HS-27A (cell line): Measurements from ENCODE around the gene COPS4.
A peak's percentile ranks its signal among the peaks of the same experiment; 100 is the strongest.
"Not testable (repeated sequence)": the region's sequence is repeated elsewhere in the genome, so short reads cannot be mapped to it uniquely, and the experiment has no call there.

Experiments
- DNase-seq: peaks from one replicate; pipeline ENCODE4 v3.0.0-alpha.2; 2012; ENCODE audit warnings: low read depth, missing footprints

COPS4 gene

GRCh38 chr4:83023599-83023998, 11.4 kb upstream of the COPS4 start:
- DNase-seq, result not testable (repeated sequence)

DNA sequence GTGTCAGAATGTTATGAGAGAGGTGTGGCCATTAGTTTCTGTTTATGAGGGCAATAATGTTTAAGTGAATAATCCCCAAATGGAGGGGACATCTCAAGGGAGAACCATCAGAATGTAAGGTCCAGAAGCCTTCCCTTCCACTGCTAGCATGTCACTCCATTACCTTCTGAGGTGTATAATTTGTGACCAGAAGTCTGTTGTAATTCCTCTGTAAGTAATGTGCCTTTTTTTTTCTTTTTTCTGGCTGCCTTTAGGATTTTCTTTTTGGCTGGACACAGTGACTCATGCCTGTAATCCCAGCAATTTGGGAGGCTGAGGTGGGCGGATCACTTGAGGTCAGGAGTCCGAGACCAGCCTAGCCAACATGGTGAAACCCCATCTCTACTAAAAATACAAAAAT, 10.8 kb upstream of the COPS4 start:
- no peak for DNase-seq

DNA sequence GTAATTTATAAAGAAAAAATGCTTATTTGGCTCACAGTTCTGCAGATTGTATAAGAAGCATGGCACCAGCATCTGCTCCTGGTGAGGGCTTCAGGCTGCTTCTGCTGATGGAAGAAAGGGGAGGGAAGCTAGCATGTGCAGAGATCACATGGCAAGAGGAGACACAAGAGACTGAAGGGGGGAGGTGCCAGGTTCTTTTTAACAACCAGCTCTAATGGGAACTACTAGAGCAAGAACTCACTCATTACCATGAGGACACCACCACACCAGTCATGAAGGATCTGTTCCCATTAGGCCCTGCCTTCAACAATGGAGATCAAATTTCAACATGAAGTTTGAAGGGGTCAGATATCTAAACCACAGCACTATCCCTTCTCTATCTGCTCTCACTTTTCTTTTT, 9.4 kb upstream of the COPS4 start:
- no peak for DNase-seq

GRCh38 chr4:83028976-83029375, 6.0 kb upstream of the COPS4 start:
- DNase-seq, result no peak

GRCh38 chr4:83029688-83030087, 5.3 kb upstream of the COPS4 start:
- no peak for DNase-seq

DNA sequence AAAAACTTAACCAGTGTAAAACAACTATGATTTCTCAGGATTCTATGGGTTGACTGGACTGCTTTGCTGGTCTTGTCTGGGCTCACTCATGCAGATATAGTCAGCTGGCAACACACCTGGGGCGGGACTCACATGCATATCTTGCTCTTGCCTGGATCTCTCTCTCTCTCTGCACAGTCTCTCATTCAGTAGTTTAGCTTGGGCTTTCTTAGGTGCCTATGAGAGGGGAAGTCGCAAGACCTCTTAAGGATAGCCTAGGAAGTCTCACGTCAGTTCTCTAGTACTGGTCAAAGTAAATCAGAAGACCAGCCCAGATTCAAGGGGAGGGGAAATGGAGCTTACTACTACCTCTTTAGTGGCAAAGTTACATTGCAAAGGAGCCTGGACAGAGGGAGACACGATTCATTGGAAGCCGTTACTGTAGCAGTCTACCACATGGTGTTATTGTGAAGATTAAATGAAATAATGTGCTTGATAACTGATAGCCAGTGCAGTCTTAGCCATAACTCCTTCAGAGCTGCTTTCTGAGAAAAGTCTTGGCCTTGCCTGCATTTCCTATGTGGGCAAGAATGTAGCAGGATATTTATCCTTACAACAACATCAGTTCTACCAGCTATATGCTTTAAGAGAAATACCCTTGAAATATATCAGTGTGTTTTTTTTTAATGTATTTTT, 2.1 kb downstream of the COPS4 start:
- no peak for DNase-seq

GRCh38 chr4:83040269-83040668, 5.3 kb downstream of the COPS4 start:
- no peak for DNase-seq

- not testable (repeated sequence) for DNase-seq
Measured at GRCh38 chr4:83043157-83043556, 8.2 kb downstream of the COPS4 start.

- no peak for DNase-seq
Measured at GRCh38 chr4:83043801-83044407, 8.9 kb downstream of the COPS4 start.

- no peak for DNase-seq
Measured at GRCh38 chr4:83046693-83047473, 11.9 kb downstream of the COPS4 start.

DNA sequence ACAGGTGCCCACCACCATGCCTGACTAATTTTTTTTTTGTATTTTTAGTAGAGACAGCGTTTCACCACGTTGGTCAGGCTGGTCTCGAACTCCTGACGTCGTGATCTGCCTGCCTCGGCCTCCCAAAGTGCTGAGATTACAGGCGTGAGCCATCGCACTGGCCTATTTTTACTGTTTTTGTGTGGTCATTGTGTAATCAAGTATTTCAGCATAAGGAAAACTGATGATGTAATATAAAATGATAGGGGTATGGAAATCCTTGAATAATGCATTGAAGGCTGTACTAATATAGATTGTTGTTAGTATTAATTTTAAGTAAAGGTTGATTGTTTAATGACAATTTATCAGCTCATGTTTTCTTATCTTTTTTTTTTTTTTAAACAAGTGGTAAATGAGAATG, 13.8 kb downstream of the COPS4 start:
- not testable (repeated sequence) for DNase-seq

- DNase-seq, result no peak
Measured at GRCh38 chr4:83054928-83055327, 19.9 kb downstream of the COPS4 start.

DNA sequence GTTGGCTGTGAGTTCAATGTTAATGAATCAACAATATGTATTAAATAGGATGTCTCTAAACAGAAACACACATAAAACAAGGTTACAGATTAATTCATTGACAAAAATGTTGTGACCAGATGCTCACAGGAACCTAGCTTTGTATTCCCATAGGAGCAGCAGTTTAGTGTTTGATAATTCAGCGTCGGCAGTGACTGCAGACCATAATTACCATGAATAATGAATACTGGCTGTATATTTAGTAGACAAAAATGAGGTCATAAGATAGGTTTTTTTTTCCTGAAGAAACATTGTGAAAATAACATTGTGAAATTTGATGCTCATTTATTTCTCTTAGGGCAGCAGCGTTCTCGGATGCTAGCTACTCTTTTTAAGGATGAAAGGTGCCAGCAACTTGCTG, 27.8 kb downstream of the COPS4 start:
- DNase-seq, result no peak

DNA sequence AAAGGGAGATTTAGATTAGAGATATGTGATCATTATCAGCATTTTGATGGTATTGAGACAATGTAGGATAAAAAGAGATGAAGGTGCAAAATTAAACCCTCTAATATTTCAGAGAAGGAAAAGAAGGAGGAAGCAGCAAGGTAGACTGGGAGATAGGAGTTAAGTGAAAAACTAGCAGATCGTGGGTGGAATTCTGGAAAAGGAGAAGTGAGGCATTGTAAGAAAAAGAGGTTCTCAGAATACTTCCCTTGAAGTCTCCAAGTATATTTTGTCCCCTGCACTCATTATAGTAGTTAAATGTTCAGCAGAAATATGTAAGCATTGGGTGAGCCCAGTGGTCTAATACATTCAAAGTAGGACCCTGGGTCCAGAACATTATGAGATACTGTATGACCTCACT, 30.3 kb downstream of the COPS4 start:
- DNase-seq, result no peak

DNA sequence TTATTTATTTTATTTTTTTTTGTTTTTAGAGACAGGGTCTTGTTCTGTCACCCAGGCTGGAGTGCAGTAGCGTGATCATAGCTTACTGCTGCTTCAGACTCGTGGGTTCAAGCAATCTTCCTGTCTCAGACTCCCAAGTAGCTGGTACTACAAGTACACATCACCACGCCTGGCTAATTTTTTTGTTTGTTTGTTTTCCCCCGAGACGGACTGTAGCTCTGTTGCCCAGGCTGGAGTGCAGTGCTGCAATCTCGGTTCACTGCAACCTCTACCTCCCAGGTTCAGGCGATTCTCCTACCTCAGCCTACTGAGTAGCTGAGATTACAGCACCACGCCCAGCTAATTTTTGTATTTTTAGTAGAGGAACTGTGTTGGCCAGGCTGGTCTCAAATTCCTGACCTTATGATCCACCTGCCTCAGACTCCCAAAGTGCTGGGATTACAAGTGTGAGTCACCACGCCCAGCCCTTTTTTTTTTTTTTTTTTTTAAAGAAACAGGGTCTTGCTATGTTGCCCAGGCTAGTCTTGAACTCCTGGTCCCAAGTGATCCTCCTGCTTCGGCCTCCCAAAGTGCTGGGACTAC, 32.2 kb downstream of the COPS4 start:
- no peak for DNase-seq

- no peak for DNase-seq
Measured at GRCh38 chr4:83071116-83071515, 36.1 kb downstream of the COPS4 start.

DNA sequence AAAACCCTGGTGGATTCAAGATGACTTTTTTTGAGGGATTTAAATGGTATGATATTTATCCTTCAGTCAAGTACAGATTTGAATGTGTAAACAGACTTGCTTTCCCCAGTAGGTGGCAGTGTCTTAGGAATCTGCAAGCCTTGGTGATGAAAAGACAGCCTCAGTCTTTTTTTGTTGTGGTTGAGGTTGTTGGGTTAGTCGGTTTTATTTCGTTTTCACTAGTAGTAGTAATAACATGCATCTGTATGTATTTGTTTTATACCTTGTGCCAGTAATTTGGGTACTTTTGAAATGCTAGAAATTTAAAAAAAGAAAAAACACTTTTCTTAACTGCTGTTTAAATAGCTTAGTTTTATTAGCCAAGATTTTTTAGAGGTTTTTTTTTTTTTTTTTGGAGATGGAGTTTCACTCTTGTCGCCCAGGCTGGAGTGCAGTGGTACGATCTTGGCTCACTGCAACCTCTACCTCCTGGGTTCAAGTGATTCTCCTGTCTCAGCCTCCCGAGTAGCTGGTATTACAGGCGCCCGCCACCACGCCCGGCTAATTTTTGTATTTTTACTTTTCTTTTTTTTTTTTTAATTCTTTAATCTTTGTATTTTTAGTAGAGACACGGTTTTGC, 39.2 kb downstream of the COPS4 start:
- peak; percentile 31 for DNase-seq

DNA sequence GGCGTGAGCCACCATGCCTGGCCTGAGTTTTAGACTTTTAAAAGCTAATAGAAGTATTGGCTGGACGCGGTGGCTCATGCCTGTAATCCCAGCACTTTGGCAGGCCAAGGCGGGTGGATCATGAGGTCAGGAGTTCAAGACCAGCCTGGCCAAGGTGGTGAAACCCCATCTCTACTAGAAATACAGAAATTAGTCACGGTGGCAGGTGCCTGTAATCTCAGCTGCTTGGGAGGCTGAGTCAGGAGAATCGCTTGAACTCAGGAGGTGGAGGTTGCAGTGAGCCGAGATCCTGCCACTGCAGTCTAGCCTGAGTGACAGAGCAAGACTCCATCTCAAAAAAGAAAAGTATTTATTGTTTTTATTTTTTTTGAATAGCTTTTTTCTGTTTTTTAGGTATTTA, 39.8 kb downstream of the COPS4 start:
- not testable (repeated sequence) for DNase-seq

- no peak for DNase-seq
Measured at GRCh38 chr4:83075311-83076095, 40.5 kb downstream of the COPS4 start.

DNA sequence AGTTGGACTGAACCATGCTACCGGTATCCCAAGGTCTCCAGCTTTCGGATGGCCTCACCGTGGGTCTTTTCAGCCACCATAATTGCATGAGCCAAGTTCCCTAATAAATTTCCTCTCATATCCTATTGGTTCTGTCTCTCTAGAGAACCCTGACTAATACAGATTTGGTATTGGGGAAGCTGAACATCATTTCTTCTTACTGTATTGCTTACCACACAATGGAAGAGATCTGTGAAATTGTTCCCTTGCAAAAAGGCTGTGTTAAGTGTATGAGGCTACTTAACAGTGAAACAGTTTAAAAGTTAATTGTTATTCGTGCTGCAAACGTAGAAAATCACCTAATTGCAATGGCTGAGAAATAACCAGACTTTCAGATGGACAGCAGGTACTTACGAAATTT, 45.6 kb downstream of the COPS4 start:
- DNase-seq, result no peak

DNA sequence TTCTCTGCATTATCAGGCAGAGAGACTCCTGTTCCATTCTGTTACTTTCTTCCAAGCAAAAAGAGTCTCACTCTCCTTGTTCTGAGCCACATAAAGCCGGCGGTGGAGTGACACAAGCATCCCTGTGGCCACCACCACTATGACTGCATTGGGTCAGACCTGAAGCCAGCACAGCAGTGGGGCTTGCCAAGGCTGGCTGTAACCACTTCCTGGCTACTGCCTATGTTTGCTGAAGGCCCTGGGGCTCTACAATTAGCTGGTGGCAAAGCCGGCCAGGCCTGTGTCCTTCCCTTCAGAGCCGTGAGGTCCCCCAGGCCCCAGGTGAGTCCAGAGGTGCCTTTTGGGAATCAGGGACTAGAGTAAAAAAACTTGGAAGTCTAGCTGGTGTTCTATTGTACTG, 47.8 kb downstream of the COPS4 start:
- DNase-seq, result no peak
